NCI-H2196 treated with DMSO at 0.1 percent for 48 hours (cell line): ENCODE results near the gene IQCE.
"Not testable (repeated sequence)": the region's sequence is repeated elsewhere in the genome, so short reads cannot be mapped to it uniquely, and the experiment has no call there.

Experiments
- DNase-seq: peaks from one replicate; lab custom pipeline; 2025; ENCODE audit not compliant: unreplicated experiment; lab: John Stamatoyannopoulos, UW

The IQCE gene

GRCh38 chr7:2531796-2532110, 27.0 kb upstream of the IQCE start:
- DNase-seq: not testable (repeated sequence)

- not testable (repeated sequence) for DNase-seq
These were observed 26.5 kb upstream of the IQCE start for GRCh38 chr7:2532199-2532772.

- not testable (repeated sequence) for DNase-seq
These were observed 26.0 kb upstream of the IQCE start for GRCh38 chr7:2532816-2533215.

GRCh38 chr7:2533566-2533965, 25.2 kb upstream of the IQCE start:
- not testable (repeated sequence) for DNase-seq

GRCh38 chr7:2534214-2534613, 24.6 kb upstream of the IQCE start:
- not testable (repeated sequence) for DNase-seq

- not testable (repeated sequence) for DNase-seq
These were observed 22.7 kb upstream of the IQCE start for GRCh38 chr7:2535872-2536627.

- DNase-seq: no peak
These were observed 20.6 kb upstream of the IQCE start for GRCh38 chr7:2537981-2538851.

GRCh38 chr7:2539031-2539911, 19.5 kb upstream of the IQCE start:
- no peak for DNase-seq

GRCh38 chr7:2540133-2540532, 18.6 kb upstream of the IQCE start:
- DNase-seq: no peak

- DNase-seq: no peak
These were observed 18.1 kb upstream of the IQCE start for GRCh38 chr7:2540641-2541051.

GRCh38 chr7:2541291-2542010, 17.3 kb upstream of the IQCE start:
- no peak for DNase-seq

GRCh38 chr7:2542011-2542915, 16.5 kb upstream of the IQCE start:
- DNase-seq: no peak

- DNase-seq: no peak
These were observed 15.6 kb upstream of the IQCE start for GRCh38 chr7:2542916-2543871.

- DNase-seq: no peak
These were observed 14.1 kb upstream of the IQCE start for GRCh38 chr7:2544541-2545188.

GRCh38 chr7:2545746-2546425, 12.9 kb upstream of the IQCE start:
- DNase-seq: no peak

GRCh38 chr7:2546776-2547586, 11.8 kb upstream of the IQCE start:
- DNase-seq: no peak
